Measurements from ENCODE around the gene PRPF19. TPM values are rescaled to one million over a fixed set of nuclear protein-coding genes. Genes with fewer than 3 reads are reported as not detected.

Gene PRPF19
- total and polyA plus RNA-seq, 10 of the 15 experiments (the other 5 are each of a cell fraction or from before 2014, with no cell fraction given) = 8.7 to 170 (median 61.3) TPM

GRCh38 chr11:60902625-60903024, 3.8 kb downstream of the PRPF19 start:
- H2AFZ ChIP-seq (ENCODE audit: control insufficient read depth, low read depth, low read length) = no peak overlapping the region
- ChIA-PET SMC1A (ENCODE audit: uncharacterized antibody, unreplicated experiment) (interaction anchor here (1.2 to 8.0 kb wide), 8 partner anchors 8 to 284 kb away, joined by 3 to 57 read pairs (median 4); partner anchors contain the start of gene TMEM109), CTCF (interaction anchor here (1.1 to 11.5 kb wide), 4 partner anchors 11 to 72 kb away, joined by 3 to 135 read pairs (median 34); partner anchors contain the start of gene TMEM109), RAD21 (ENCODE audit: unreplicated experiment) (interaction anchor here (1.0 to 2.9 kb wide), 2 partner anchors 11 to 71 kb away, joined by 4 to 10 read pairs; partner anchors contain the start of gene TMEM109), POLR2A (interaction anchor here (0.6 kb wide), 1 partner anchor 1214 kb away, joined by 4 read pairs; no protein-coding TSS in a partner anchor)
- H3K4me2 ChIP-seq (ENCODE audit: control insufficient read depth, insufficient read depth) = no peak overlapping the region
- TF ChIP-seq BCL3 (IDR thresholded peaks at IDR 0.05; ENCODE audit: borderline replicate concordance, insufficient read depth, low read depth, low read length, poor library complexity, severe bottlenecking) (no peak), NR2C2 (IDR thresholded peaks at IDR 0.05; ENCODE audit: borderline replicate concordance, control insufficient read depth, insufficient read length, low read depth) (no peak)
- no peak for DNase-seq (ENCODE audit: low read depth, low spot score)
- no peak for FAIRE-seq
- H3K4me3 ChIP-seq = no peak overlapping the region
- in situ Hi-C loops (cut with MboI) (no loop called here), intact Hi-C loops (cut with micrococcal nuclease; ENCODE audit: unreplicated experiment) (no loop called here)
- no peak for ATAC-seq
- H3K4me1 ChIP-seq (ENCODE audit: control insufficient read depth, insufficient read depth, low read length) = peaks cover 12% of the 10 kb centered on the region
- H4K20me1 ChIP-seq (ENCODE audit: control insufficient read depth, insufficient read depth) = peaks cover 12% of the 10 kb centered on the region
- no TSS peak for BruUV-seq (replicated peaks)
- H3K79me2 ChIP-seq (ENCODE audit: control insufficient read depth, insufficient read depth, low read length) = peaks cover 34% of the 10 kb centered on the region
- H3K27me3 ChIP-seq (replicated peaks in 1 of 2; ENCODE audit: control insufficient read depth in 2 of 2, insufficient read depth in 2 of 2, low read length in 1 of 2) = no peaks in the 10 kb centered on the region
- WGBS (ENCODE audit: insufficient coverage, insufficient replicate concordance, low lambda C conversion rate, missing lambda C conversion rate) = 81% methylated on average over 11 of the region's 11 CpGs
- no peaks in the 10 kb centered on the region for H3K9me3 ChIP-seq (replicated peaks; ENCODE audit: control insufficient read depth, insufficient read depth, low read length)
- H3K36me3 ChIP-seq (ENCODE audit: control insufficient read depth in 2 of 2, insufficient read depth in 2 of 2, low read length in 1 of 2) = peaks cover 25 to 36% of the 10 kb centered on the region in 2 experiments
- H3K9ac ChIP-seq (ENCODE audit: control insufficient read depth, insufficient read depth, low read length) = no peak overlapping the region
- no peak overlapping the region for H3K27ac ChIP-seq (ENCODE audit: control insufficient read depth, insufficient read depth)

Measured in GM12878 (cell line).